Measurements from ENCODE around the gene ACVR1B. TPM values are rescaled to one million over a fixed set of nuclear protein-coding genes. Genes with fewer than 3 reads are reported as not detected.

The ACVR1B gene
- total RNA-seq, 1 experiment from 2014 or later, result 13.4 TPM

DNA sequence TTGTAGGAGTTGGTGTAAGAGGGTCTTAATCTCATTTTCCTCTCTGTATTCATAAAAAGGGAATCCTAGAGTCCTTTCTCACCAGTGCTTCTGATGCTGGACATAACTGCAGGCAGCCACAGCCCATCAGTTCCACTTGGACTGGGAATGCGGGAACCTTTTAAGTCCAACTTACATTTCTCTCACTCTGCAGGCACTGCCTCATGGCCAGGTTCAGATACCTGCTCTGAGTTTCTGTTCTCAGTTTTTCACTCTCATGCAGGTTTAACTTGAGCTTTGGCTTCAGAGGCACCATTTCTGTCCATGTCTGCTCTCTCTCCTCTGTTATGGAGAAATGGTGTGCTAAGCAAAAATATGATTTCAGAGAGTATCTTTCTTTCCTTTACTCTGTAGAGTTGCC is 4.2 kb downstream of the ACVR1B start:
- no peak overlapping the region for H3K27ac ChIP-seq
- no peak overlapping the region for H3K4me2 ChIP-seq
- H3K36me3 ChIP-seq (ENCODE audit: low read depth), result no peaks in the 10 kb centered on the region; the same call in 1 of the 2 replicates
- H3K79me2 ChIP-seq (ENCODE audit: low read depth), result peaks cover 45% of the 10 kb centered on the region
- no peaks in the 10 kb centered on the region for H3K9me2 ChIP-seq (ENCODE audit: insufficient read depth)
- H3K4me3 ChIP-seq, result no peak overlapping the region
- TF ChIP-seq EZH2 (IDR thresholded peaks at IDR 0.05; ENCODE audit: low read depth) (no peak), CTCF (conservative IDR thresholded peaks at IDR 0.05) (no peak)
- H3K9me3 ChIP-seq (ENCODE audit: insufficient read depth, low read depth), result no peaks in the 10 kb centered on the region
- BruUV-seq (replicated peaks), result no TSS peak
- ChIA-PET CTCF (no interaction called here), POLR2A (ENCODE audit: unreplicated experiment) (no interaction called here)
- peaks cover 34% of the 10 kb centered on the region for H3K4me1 ChIP-seq (replicated peaks; ENCODE audit: insufficient read depth)
- H2AFZ ChIP-seq, result no peak overlapping the region
- H4K20me1 ChIP-seq (ENCODE audit: insufficient read depth), result 0 out of 2 replicates have a peak, but pooled peaks cover 3% of the 10 kb centered on the region
- intact Hi-C loops (cut with micrococcal nuclease; ENCODE audit: unreplicated experiment), result no loop called here
- H3F3A ChIP-seq (ENCODE audit: insufficient read depth, low read depth), result no peaks in the 10 kb centered on the region
- H3K27me3 ChIP-seq (ENCODE audit: insufficient read depth, low read depth), result no peaks in the 10 kb centered on the region
- DNase-seq, result no peak

DNA sequence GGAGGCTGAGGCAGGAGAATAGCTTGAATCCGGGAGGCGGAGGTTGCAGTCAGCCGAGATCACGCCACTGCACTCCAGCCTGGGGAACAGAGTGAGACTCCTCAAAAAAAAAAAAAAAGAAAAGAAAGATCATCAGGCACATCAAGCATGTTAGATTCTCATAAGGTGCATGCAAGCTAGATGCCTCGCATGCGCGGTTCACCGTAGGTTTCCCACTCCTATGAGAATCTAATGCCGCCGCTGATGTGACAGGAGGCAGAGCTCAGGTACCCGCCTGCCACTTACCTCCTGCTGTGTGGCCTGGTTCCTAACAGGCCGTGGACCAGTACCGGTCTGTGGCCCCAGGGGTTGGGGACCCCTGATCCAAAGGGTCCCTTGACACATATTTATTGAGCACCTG is 7.0 kb downstream of the ACVR1B start:
- no peaks in the 10 kb centered on the region for H3K27me3 ChIP-seq (ENCODE audit: insufficient read depth, low read depth)
- H3K9me2 ChIP-seq (ENCODE audit: insufficient read depth), result no peaks in the 10 kb centered on the region
- no peak overlapping the region for H2AFZ ChIP-seq
- ChIA-PET CTCF (no interaction called here), POLR2A (ENCODE audit: unreplicated experiment) (no interaction called here)
- H3F3A ChIP-seq (ENCODE audit: insufficient read depth, low read depth), result no peaks in the 10 kb centered on the region; the same call in 1 of the 2 replicates
- no peaks in the 10 kb centered on the region for H3K9me3 ChIP-seq (ENCODE audit: insufficient read depth, low read depth)
- H3K4me3 ChIP-seq, result no peak overlapping the region
- intact Hi-C loops (cut with micrococcal nuclease; ENCODE audit: unreplicated experiment), result no loop called here
- H3K79me2 ChIP-seq (ENCODE audit: low read depth), result peaks cover 34% of the 10 kb centered on the region
- no peaks in the 10 kb centered on the region; the same call in 1 of the 2 replicates for H3K36me3 ChIP-seq (ENCODE audit: low read depth)
- H4K20me1 ChIP-seq (ENCODE audit: insufficient read depth), result peaks cover 3% of the 10 kb centered on the region; the same call in 1 of the 2 replicates
- no TSS peak for BruUV-seq (replicated peaks)
- H3K4me1 ChIP-seq (replicated peaks; ENCODE audit: insufficient read depth), result peaks cover 22% of the 10 kb centered on the region
- TF ChIP-seq EZH2 (IDR thresholded peaks at IDR 0.05; ENCODE audit: low read depth), result no peak
- TF ChIP-seq CTCF (conservative IDR thresholded peaks at IDR 0.05), result no peak
- H3K4me2 ChIP-seq, result no peak overlapping the region
- DNase-seq, result no peak
- H3K27ac ChIP-seq, result no peak overlapping the region

- CTCF ChIA-PET, result no interaction called here
- POLR2A ChIA-PET (ENCODE audit: unreplicated experiment), result no interaction called here
Measured at GRCh38 chr12:51959211-51959610, 7.7 kb downstream of the ACVR1B start.

More at GRCh38 chr12:51959211-51959610, 7.7 kb downstream of the ACVR1B start:
- H3K9me3 ChIP-seq (ENCODE audit: insufficient read depth, low read depth), result no peaks in the 10 kb centered on the region
- H4K20me1 ChIP-seq (ENCODE audit: insufficient read depth), result peaks cover 3% of the 10 kb centered on the region; the same call in 1 of the 2 replicates
- H3F3A ChIP-seq (ENCODE audit: insufficient read depth, low read depth), result no peaks in the 10 kb centered on the region; the same call in 1 of the 2 replicates
- H3K27ac ChIP-seq, result no peak overlapping the region
- no peaks in the 10 kb centered on the region; the same call in 1 of the 2 replicates for H3K36me3 ChIP-seq (ENCODE audit: low read depth)
- H3K4me3 ChIP-seq, result no peak overlapping the region
- H3K4me1 ChIP-seq (replicated peaks; ENCODE audit: insufficient read depth), result peaks cover 15% of the 10 kb centered on the region
- no peak overlapping the region for H3K4me2 ChIP-seq
- peaks cover 34% of the 10 kb centered on the region for H3K79me2 ChIP-seq (ENCODE audit: low read depth)
- no peak for DNase-seq
- no peak for TF ChIP-seq EZH2 (IDR thresholded peaks at IDR 0.05; ENCODE audit: low read depth)
- no peak for TF ChIP-seq CTCF (conservative IDR thresholded peaks at IDR 0.05)
- no TSS peak for BruUV-seq (replicated peaks)
- no peaks in the 10 kb centered on the region for H3K27me3 ChIP-seq (ENCODE audit: insufficient read depth, low read depth)
- H3K9me2 ChIP-seq (ENCODE audit: insufficient read depth), result no peaks in the 10 kb centered on the region
- no peak overlapping the region for H2AFZ ChIP-seq
- intact Hi-C loops (cut with micrococcal nuclease; ENCODE audit: unreplicated experiment), result no loop called here

Measured in PC-9 (cell line).